ENCODE results near the gene PAM.
A peak's percentile ranks its signal among the peaks of the same experiment; 100 is the strongest.
"Not testable (repeated sequence)": the region's sequence is repeated elsewhere in the genome, so short reads cannot be mapped to it uniquely, and the experiment has no call there.

Gene PAM

DNA sequence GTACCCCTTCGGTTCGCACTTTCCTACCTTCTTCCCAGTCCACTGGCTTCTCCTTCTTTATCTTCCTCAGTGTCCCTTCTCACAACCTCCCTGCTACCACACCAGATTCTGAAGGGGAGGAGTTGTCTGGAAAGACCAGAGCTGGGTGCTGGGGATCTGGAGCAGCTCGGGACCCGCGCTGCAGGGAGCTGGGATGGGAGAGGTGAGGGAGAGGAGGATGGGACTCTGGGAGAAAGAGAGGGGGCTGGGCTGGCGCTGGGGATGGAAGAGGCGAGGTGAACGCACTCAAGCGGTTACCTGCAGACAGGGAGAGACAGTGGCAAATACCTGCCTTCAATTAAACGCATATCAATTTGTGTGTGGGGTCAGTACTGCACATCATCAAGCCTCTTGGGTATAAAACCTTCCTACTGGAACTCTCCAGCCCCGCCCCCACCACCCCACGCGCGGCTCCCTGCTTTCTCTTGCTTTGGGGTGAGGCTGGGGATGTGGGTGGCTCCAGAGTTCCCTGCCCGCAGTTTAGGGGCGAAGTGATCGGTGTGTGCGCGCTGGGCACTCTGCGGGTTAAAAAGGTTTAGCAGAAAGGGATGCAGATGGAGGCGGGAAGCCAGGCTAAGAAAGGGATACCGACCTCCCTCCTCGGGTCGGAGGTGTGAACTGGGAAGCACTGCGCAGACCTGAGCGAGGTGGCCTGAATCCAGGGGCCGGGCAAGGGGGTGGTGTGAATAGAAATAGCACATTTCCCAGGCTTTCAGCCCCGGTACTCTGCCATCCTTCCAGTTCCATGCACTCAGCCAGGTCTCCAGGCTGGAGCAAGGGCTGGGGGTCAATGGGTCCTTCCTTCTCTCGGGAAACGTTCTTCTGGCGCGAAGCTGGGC lies 977 bp upstream of the PAM start:
- DNase-seq, result no peak

DNA sequence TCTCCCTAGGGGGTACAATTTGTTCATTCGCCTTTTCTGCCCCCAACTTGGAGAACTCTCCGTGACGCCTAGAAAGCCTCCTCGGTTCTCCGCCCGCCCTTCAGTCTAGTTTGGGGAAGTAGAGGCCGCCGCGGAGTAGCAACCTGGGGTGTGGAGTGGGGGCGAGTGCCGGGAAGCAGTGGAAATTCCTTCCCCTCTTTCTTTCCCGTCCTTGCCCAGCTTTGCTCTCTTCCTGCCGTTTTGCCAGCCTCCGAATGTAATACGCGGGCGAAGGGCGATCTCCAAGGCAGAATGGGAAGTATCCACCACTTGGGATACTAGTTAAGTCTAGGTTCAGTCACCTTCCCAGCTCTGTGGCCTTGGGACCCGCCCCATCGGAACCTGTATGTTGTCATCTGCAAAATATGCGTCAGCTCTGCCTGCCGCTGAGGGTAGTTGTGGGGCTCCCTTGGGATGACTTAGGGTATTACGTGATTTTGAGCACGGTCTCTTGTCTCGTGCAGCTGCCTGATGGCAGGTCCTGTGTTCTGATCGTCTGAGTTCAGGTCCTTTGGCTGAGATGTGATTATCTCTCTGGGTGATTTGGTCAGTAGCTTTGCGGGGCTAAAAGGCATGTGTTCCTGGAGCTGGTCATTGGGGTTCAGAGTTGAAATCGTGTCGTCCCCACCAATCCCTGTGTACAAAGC lies 724 bp downstream of the PAM start:
- DNase-seq, result peak; percentile 75

DNA sequence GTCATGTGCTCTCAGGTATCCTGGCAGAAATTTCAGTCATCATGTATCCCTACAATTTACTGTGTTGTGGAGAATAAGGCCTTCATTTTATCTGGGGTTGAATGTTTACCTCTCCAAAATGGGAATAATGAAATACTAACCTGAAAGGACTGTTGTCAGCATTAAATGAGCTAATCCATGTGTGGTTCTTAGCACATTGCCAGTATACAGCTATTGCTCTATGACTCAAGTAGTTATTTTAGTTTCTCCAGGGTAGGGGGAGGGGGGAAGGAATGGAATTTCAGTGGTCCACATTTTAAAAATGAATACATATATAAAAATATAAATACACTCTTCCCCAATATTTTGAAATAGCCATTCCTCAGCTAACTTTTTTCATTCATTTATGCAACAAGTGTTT lies 3.5 kb downstream of the PAM start:
- DNase-seq, result no peak

DNA sequence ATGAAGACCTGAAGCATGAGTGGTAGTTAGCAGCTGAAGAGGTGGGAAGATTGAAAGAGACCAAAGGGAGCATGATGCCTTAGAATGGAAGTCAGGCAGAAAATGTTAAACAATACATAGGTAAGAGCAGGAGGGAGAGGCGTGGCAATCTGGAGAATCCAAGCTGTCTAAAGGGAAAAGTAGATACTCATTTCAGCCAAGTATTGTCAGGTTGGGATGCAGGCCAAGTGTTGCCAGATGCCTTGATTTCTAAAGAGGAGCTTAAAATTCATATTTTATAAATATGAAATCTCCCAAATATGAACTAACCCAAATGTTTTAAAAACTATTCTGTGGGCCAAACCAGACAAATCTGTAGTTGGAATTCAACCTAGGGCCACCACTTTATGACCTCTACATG lies 4.2 kb downstream of the PAM start:
- no peak for DNase-seq

DNA sequence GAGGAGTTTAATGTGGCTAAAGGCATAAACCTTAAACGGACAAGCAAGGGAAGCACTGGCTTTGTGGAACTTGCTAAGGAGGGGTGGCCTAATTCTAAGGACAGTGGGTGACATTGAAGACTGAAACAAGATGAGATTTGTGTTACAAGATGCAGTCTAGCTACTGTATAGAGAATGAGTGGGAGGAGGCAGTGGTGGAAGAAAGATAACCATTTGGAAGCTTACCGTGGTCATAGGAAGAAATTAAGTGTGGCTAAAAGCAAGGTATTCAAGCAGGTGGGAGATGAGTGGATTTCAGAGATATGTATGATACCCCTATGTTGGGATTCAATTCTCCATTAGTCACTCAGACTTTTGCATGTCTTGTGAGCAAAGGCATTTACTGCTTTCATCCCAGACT lies 4.6 kb downstream of the PAM start:
- DNase-seq, result no peak

DNA sequence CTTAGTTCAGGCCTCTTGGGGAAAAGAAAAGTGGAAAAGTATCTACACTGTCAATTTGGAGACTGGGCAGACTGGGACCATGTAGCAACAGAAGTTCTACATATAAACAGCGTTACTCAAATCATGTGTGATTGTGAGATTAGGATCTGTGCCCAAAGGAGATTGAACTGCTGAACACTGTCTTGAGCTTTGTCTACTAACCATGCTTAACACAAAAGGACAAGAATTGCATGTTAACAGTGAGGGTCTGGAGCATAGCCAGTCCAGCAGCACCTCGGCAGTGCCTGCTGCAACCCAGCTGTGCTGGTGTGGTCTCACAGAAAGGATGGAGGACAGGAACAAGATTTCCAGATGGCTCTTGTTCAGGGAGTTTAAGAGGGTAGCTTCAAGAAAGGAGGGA lies 5.7 kb downstream of the PAM start:
- DNase-seq, result no peak

DNA sequence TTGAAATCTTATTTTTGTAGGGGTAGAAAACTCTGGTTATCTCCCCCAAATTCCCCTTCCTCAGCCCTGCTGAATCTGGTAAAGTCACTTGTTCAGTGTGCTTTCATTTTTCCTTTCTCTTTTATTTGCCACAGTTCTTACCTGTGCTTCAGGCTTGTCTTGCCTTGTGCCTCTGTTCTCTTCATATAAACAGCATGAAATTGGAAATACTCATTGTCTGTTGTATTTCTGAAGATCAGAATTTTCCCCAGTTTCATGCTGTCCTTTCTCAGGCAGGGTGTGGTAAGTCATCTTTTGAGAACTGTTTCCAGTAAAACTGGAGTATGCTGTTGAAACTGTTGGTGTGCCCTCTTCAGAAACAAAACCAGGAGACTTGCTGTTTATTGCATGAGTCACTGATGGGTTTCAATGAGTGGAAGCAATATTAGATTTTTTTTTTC lies 7.0 kb downstream of the PAM start:
- peak; percentile 23 for DNase-seq

DNA sequence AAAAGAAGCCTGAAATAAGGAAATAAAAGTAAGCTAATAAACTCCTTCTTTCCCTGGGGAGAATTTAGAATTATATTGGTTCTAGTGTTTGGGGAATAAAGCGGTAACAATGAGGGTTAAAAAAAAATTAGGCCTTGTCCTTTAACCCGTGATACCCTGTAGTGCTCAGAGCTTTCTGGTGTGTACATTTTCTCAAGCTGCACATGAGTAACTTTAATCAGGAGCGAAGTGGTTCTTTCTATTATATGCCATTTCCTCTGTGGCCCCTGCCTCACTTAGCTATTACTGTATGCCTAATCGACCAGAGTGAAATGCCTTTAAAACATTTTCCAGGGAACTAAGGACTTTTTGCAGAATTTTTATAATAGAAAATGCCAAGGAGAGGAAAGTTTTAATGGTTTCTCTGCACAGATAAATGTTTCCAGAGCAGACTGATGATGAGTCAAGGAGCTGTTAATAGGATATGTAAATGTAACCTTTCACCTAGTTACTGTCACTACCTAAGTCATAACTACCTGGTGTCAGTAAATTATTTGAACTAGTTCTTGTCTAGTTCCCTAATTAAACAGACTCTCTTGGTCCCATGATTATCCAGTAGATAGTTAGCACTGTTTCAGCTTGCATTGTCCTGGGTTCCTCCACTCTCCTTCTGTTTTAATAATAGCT lies 7.6 kb downstream of the PAM start:
- DNase-seq, result no peak

DNA sequence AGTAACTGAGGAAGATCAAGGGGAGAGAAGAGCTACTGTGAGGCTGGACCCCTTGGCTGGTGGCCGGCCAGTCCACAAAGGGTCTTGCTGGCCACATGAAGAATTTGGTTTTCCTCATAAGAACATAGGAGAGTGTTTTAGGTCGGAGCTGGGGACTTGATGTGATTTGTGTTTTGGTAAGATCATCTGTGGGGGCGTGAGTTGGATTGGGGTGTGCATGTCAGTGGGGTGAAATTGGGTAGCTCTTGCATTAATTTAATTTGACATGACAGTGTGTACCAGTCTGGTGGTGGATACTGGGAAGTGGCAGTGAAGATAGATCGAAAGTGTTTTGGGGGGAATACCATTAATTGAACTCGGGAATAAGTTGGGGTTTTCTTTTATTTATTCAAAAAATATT lies 8.6 kb downstream of the PAM start:
- DNase-seq, result no peak

DNA sequence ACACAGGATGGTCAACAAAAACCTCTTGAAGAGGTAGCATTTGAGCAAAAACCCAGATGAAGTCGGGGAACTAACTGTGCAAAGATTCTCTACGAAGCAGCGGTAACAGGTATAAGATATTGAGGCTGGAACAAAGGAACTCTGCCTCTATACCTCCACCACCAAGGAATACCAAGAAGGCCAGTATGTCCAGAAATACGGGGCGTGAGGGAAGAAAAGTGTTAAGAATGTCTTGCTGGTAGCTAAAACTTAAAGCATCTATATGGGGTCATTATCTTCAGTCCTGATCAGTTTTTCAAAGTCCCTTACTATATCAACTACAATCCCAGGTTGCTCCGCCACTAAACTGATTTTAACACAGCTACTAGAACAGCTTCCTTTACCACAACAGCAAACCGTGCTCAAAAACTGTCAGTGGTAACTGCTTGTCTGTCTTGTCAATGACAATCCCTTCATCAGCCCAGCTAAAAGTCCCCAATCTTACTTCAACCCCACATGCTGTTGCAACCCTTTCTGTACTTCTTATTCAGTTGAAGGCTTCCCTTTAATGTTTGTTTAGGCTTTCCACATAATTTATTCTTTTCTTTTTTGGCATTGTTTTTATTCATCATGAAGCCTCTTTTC lies 9.4 kb downstream of the PAM start:
- peak; percentile 51 for DNase-seq

DNA sequence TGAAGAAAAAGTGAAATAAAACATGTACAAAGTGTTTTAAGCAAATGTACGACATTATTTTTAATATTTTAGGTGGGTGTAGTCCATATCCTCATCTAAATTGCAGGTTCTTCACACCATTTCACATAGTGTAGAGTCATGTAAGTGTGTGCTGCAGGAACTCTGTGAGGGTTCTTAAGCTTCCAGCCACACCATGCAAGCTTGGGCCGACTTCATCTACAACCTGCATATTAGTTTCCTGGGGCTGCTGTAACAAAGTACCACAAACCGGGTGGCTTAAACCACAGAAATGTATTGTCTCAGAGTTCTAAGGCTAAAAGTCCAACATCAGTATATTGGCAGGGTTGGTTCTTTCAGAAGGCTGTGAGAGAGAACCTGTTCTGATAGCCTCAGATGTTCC lies 10.2 kb downstream of the PAM start:
- DNase-seq, result no peak

DNA sequence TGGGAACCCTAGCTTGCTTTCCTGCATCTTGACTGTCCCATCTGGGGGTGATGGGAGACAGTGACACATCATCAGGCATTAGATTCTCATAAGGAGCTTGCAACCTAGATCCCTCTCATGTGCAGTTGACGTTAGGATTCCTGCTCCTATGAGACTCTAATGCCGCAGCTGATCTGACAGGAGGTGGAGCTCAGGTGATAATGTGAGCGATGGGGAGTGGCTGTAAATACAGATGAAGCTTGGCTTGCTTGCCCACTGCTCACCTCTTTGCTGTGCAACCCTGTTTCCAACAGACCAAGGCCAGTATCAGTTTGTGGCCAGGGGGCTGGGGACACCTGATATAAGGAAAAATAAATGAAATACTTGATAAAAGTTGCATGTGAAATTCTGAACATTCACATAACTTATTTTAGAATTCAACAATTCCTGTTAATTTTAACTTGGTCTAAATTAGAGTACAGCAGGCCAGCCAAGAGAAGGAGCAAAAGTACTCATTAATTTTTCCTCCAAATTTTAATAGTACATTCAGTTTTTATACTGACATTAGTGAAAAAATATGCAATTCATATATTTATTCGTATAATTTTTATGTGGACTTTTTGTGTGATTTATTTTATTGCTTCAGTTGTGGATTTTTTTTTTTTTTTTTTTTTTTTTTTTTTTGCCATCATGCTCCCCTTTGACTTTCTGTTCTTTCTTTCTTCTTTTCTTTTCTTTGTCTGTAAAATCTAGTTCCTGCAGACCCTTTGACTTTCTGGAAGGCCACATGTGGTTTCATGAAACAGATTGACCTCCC lies 11.4 kb downstream of the PAM start:
- DNase-seq, result no peak

DNA sequence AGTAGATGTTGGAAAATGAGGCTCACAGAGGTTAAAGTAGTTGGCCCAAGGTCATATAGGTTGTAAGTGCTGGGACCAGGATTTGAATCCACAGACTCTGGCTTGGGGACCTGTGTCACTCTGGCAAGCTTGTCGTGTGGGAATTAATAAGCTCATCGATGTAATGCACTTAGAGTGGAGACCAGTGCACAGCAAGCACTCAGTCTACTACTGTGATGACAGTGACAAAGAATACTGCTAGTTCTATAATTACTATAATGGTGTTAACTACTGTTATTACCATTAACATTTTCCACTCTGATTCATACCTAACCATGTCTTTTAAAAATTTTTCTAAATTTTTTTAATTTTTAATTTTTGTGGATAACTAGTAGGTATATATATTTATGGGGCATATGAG lies 12.8 kb downstream of the PAM start:
- DNase-seq, result no peak

DNA sequence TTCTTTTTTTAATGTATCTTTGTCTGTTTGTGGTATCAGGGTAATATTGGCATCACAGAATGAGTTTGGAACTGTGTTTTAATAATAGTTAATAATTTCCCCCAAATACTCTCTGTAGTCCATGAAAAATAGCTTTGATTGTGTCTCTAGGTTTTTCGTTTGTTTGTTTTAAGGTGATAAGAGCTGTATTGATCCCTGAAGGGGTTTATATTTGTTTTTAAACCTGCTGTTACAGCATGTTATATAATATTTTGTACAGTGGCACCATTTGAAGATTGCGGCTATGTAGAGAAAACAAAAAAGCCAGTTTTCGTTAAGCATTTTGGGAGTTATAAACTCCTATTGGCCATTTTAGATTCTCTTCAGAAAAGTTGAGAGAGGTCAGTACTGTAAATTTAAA lies 15.7 kb downstream of the PAM start:
- DNase-seq, result no peak

DNA sequence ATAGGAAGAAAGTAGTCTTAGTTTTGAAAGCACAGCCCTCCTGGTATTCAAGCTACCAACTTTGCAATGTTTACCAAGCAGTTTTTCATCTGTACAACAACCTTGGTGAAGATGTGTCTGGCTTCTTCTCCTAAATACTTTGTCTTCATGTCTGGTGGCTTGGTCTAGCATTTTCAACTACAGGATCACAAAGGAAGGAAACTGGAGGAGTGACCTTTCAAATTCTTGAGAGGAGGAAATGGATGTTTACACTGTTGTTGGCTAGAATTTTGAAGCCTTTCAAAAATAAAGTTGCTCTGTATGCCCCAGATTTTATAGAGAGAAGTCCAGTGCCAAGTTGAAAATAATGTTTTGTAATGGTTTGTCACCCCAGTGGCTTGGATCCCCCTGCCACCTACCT lies 16.3 kb downstream of the PAM start:
- DNase-seq, result no peak

DNA sequence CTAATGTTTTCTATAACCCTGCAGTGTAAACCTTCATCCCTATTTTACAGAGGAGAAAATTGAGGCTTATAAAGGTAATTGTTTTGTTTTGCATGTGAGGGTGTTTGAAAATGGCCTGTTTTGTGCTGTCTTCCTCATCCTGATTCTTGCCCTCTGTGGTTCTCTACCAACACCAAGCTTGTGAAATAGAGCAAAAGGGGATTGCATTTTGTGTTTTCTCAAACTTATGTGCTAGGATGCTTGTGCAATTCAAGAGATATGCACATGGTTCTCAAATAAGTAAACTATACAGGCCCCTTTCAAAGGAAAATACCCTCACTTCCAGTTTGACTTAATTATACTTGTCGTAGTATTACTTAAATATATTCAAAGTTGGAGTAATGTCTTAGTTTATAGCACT lies 17.2 kb downstream of the PAM start:
- no peak for DNase-seq

DNA sequence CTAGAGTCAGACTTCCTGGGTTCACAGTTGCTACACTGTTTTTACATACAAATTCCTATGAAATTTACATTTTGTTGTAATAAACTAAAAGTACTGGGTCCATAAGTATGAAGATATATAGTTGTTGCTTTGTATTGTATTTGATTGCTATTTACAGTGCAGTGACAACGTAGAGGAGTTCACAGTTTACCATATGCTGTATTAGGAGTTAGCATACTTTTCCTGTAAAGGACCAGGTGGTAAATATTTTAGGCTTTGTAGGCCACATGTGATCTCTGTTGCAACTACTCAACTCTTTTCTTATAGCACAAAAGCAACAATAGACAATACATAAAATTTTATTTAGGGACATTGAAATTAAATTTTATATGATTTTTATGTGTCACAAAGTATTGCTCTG lies 18.0 kb downstream of the PAM start:
- DNase-seq, result no peak

DNA sequence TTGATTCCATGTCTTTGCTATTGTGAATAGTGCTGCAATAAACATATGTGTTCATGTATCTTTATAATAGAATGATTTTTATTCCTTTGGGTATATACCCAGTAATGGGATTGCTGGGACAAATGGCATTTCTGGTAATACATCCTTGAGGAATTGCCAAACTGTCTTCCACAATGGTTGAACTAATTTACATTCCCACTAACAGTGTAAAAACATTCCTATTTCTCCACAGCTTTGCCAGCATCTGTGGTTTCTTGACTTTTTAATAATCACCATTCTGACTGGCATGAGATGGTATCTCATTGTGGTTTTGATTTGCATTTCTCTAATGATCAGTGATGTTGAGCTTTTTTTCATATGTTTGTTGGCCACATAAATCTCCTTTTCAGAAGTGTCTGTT lies 20.7 kb downstream of the PAM start:
- not testable (repeated sequence) for DNase-seq

DNA sequence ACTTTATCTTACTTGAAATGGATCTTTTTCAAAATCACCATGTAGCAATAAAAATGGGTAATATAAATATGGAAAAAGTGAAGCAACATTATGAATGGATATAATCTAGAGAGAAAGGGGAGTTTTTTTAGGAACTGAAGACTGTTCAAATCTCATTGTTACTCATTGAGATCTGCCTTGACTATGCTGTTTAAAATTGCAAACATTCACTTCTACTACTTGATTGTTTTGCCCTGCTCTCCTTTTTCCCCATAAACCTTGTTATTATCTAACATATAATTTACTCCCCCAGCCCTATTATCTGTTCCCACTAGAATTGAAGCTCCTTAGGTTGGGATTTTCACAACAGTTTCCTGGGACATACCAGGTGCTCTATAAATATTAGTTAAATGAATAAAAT lies 22.0 kb downstream of the PAM start:
- no peak for DNase-seq

DNA sequence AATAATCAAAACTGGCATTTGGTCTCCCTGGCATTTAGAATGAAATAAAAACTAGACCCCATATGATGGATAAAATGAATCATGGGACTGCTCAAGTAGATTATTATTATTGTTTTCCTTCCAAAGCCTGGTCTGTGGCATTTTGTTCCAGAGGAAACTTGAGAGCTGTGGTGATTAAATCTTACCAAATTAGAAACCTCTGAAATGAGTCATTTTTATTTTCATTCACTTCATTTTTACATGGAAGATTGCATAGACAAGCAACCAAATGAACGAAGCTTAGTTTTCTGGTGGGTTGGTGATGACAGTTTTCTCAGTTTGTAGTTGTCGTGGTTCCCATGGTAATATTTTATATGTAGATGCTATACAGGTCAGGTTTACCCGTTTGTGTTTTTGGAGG lies 23.4 kb downstream of the PAM start:
- DNase-seq, result peak; percentile 28

DNA sequence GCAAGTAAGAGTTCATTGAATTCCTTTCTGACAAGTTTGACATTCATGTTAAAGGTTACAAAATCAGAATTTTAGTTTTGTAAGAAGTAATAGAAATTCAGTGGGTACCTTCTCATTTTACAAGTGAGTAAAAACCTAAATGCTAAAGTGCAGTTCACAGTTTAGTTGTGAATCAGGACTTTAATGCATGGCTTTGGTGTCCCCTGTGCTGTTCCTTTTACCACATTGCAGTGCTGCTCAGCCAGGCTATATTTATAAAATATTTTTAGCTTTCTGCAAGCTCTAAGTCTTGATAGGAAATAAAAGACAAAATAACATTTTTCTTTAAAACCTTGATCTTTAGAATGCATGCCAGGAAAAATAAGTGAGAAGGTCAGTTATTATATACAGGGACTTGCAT lies 26.3 kb downstream of the PAM start:
- no peak for DNase-seq

DNA sequence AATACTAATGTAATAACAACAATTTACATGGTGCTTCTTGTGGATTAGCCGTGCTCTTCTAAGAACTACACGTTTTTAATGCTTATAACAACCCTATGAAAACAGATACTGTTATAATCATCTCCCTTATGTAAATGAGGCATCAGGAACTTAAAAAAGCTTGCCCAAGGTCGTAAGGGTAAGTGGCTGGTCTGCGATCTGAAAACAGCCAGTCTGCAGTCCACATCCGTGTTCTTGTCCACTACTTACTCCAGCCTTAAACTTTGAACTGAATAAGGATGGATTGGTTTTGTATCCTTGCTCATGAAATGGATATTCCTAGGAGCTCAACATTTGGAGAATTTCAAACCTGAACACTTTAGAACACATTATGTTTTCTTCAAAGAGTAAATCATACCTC lies 26.7 kb downstream of the PAM start:
- no peak for DNase-seq
